SK-N-DZ (cell line): Measurements from ENCODE around the gene SCYL1.

Source experiments
- DNase-seq: peaks from one replicate; pipeline ENCODE4 v3.0.0-alpha.2; 2015; ENCODE audit warnings: low spot score
- small RNA-seq, 2 experiments: library from RNA; depleted of rRNA; stranded (forward); fragments of <200 nt; gene quantifications; one replicate each; pipeline ENCODE3, GENCODE V24; 2014

Gene SCYL1

DNA sequence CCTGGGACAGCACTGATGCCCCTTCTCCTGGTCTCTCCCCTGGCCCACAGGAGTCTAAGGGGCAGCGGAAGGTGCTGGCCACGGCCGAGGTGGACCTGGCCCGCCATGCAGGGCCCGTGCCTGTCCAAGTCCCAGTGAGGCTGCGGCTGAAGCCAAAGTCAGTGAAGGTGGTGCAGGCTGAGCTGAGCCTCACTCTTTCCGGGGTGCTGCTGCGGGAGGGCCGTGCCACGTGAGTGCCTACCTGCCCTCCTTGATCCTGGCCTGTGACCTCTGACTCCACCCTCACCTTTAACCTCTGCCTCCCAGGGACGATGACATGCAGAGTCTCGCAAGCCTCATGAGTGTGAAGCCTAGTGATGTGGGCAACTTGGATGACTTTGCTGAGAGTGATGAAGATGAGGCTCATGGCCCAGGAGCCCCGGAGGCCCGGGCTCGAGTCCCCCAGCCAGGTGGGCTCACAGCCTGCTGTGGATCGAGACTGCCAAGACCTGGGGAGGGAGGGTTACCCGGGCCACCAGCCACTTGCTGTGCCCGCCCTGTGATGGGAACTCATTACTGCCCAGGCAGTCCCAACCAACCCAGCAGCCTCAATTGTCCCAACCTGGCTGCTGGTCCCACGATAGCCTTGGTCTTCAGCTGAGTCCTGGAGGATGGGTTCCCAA is 55.3 kb downstream of the SCYL1 start:
- no peak for DNase-seq

DNA sequence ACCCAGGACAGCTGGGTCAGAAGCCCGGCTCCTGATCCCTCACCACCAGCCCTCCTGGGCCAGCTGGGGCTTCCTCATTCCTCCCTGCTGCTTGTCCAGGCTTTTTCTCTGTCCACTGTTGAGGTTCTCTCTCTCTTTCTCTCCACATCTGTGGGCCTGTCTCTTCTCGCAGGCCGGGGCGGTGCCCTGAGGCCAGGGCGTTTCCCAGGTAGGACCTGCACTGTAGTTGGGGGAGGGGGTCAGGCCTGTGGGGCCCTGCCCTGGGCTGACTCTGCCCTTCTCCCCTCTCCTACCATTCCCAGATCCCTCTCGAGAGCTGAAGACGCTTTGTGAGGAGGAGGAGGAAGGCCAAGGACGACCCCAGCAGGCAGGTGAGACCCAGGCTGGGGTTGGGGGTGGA is 55.9 kb downstream of the SCYL1 start:
- no peak for DNase-seq

DNA sequence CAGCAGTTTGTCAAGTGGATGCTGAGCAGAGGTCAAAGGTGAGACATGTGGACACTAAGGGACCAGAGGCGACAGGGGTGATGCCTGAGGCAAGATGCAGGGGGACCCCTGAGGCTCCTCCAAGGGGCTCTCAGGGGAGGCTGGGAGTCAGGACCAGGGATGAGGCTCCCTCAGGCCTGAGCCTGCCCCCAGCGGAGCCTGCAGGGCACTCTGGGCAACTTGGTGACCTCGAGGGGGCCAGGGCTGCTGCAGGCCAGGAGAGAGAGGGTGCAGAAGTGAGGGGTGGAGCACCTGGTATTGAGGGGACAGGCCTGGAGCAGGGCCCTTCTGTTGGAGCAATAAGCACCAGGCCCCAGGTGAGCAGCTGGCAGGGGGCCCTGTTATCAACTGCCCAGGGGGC is 57.0 kb downstream of the SCYL1 start:
- no peak for DNase-seq

DNA sequence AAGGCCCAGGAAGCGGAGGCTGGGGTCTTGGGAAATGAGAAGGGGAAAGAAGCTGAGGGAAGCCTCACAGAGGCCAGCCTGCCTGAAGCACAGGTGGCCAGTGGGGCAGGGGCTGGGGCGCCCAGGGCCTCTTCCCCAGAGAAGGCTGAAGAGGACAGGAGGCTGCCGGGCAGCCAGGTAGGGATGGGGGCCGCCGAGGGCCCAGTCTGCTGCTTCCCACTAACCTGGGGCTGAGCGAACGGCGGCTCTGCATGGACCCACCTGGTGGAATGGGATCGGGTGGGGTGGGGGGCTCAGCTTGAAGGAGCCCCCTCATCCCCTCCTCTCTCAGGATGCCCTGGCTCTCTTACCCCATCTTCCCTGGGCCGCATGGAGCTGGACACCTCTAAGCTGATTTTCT is 58.7 kb downstream of the SCYL1 start:
- no peak for DNase-seq

DNA sequence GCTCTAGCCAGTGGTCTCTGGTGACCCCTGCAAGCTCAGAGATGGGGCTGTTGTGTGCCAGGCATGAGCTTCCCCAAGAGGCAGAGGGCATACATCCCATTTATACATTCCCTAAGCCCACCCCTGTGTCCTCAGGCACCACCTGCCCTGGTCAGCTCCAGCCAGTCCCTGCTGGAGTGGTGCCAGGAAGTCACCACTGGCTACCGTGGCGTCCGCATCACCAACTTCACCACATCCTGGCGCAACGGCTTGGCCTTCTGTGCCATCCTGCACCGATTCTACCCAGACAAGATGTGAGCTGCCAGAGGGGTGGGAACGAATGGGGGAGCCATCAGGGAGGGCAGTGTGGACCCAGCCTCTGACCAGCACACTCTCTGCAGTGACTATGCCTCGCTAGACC is 59.2 kb downstream of the SCYL1 start:
- no peak for DNase-seq

DNA sequence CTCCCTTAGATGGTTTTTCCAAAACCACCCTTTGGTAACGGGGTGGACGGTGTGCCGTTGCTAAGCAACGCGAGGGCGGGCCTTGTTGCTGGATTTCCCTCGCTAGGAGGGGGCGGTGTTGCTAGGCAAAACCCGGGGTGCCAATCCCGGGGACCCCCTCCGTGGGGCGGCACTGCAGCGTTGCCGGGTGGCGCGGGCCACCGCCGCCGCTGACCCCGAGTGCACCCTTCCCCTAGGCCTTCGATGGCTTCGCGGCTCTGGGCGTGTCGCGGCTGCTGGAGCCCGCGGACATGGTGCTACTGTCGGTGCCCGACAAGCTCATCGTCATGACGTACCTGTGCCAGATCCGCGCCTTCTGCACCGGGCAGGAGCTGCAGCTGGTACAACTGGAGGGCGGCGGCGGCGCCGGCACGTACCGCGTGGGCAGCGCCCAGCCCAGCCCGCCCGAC is 59.9 kb downstream of the SCYL1 start:
- no peak for DNase-seq

DNA sequence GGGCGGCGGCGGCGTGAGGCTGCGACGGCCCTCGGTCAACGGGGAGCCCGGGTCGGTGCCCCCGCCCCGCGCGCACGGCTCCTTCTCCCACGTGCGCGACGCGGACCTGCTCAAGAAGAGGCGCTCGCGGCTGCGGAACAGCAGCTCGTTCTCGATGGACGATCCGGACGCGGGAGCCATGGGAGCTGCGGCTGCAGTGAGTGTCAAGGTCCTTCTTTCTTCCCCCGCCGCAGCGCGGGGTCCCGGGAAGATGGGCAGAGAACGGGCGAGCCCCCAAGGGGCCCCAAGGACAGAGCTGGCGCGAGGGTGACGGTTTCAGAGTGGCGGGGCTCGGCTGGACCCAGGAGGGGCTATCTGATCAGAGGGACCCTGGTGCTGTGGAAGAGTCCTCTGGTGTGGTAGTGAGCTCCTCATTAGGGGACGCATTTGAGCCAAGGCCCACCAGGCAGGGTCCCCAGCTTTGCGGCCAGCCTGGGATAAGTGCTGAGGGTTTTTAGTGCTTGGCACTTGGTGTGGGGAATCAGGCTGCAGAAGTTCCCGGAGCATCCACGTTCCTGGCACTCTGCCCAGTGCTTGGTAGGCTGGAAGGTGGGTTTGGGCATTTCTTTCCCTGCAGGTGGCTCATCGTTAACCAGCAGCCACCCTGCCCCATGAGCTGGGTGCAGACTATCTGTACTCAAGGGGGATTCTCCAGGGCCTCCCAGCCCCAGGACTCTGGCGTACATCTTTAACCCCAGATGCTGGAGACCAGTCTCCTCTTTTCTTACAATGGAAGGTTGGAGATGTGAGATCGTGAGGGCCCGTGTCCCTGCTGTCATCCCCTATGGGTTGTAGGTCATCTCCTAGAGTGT is 60.7 kb downstream of the SCYL1 start:
- DNase-seq: no peak

DNA sequence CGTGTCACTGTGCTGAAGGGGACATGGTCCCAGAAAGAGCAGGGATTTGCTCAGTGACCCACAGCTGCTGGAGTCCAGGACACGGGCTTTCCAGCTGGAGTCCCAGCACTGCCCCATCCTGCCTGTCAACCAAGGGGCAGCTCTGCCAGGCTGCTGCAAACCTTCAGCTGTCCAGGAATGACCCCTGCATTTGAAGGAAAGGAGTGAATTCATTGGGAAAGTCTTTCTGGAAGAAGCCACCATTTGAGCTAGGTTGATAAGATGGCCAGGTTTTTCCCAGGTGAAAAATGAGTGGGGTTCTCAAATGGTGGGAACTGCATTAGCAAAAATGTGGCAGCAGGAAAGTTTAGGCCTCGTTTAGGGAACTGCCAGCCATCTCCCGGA is 61.4 kb downstream of the SCYL1 start:
- no peak for DNase-seq

DNA sequence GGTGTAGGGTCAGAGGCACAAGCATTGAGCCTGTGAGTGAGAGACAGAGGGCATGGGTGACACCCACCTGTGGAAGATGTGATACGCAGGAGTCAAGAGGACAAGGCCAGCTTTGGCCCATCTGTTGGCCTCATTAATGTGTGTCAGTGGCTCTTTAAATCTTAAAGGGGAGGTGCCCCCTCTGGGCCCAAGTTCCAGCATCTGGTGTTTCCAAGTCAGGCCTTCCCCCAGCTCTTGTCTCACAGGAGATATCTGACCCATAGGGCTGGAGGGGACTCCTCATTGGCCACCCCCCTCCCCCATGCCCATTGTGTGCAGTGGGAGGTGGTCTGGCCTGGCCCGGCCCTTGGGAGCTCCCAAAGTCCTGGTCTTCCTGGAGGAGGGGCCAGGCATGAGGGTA is 61.8 kb downstream of the SCYL1 start:
- DNase-seq: peak; percentile 58

Small RNA genes lying within 50 kb of the gene (small RNA-seq; reads per million reads assigned to genes)
- gene AP001362.1 (0 reads per million in 2 experiments), gene RF01684 (0 reads per million in 2 experiments)
